Gastrocnemius medialis (tissue), 4 donors: ENCODE results near the gene ZNF506. TPM values are rescaled to one million over a fixed set of nuclear protein-coding genes. Genes with fewer than 3 reads are reported as not detected.

Experiments
- ATAC-seq, 2 donors: fragments of 150-250 bp; one replicate each; pipeline ENCODE4 v1.9.1; 2016
- DNase-seq, 2 donors: peaks; one replicate each; pipeline ENCODE4 v3.0.0-alpha.2; 2019
- H3K27ac ChIP-seq, 4 donors: fragments of 200-600 bp; sonication (generic); 1 replicate in 1 of 4; 2 replicates in 3 of 4; pipeline ENCODE4 v1.5.1; 2016 to 2018; ENCODE audit warnings: mild to moderate bottlenecking in 2 of 4, moderate library complexity in 1 of 4
- H3K27me3 ChIP-seq, 3 donors: fragments of 200-600 bp; sonication (generic) in 2 of 3; 1 replicate in 1 of 3; 2 replicates in 2 of 3; pipeline versions ENCODE4 v1.5.1 to v1.6.0; 2016 to 2019; ENCODE audit warnings: mild to moderate bottlenecking in 1 of 3, moderate library complexity in 1 of 3
- H3K36me3 ChIP-seq, 2 donors: fragments of 200-600 bp; sonication (generic) in 1 of 2; one replicate each; pipeline ENCODE4 v1.5.1; 2017 to 2018
- H3K4me1 ChIP-seq, 2 donors: fragments of 200-600 bp; sonication (generic) in 1 of 2; one replicate each; pipeline ENCODE4 v1.5.1; 2016 to 2017; ENCODE audit warnings: mild to moderate bottlenecking in 2 of 2
- H3K4me3 ChIP-seq, 4 donors: fragments of 200-600 bp; sonication (generic) in 3 of 4; 1 replicate in 1 of 4; 2 replicates in 3 of 4; pipeline ENCODE4 v1.5.1; 2016 to 2019; ENCODE audit warnings: mild to moderate bottlenecking in 2 of 4
- H3K9me3 ChIP-seq, 3 donors: fragments of 200-600 bp; sonication (generic) in 2 of 3; 1 replicate in 1 of 3; 2 replicates in 2 of 3; pipeline ENCODE4 v1.5.1; 2016 to 2019
- CTCF ChIP-seq, 5 experiments: fragments of 450-650 bp in 3 of 5; fragments of 200-600 bp in 2 of 5; sonication (generic) in 2 of 5; IDR thresholded peaks in 4 of 5; conservative IDR thresholded peaks in 1 of 5; 1 replicate in 4 of 5; 2 replicates in 1 of 5; pipeline ENCODE4 v1.5.1; 2016 to 2019; ENCODE audit warnings: antibody characterized with exemption in 5 of 5, mild to moderate bottlenecking in 3 of 5, moderate library complexity in 3 of 5
- POLR2A ChIP-seq, 2 donors: fragments of 450-650 bp; IDR thresholded peaks; one replicate each; pipeline ENCODE4 v1.6.1; 2017; ENCODE audit warnings: antibody characterized with exemption in 2 of 2, mild to moderate bottlenecking in 2 of 2, moderate library complexity in 2 of 2
- in situ Hi-C, 4 donors: fragments of 200-750 bp; cut with MboI; loops; one replicate each; pipeline versions ENCODE4 v1.15.0 to v1.8.0; 2017; ENCODE audit warnings: low sequenced_read_pairs in 4 of 4
- intact Hi-C: fragments of 100-400 bp; cut with DNase I; formaldehyde crosslinking; loops from one replicate; pipeline ENCODE4 v1.15.1; 2023; ENCODE audit warnings: low total_unique reads
- total RNA-seq, 4 donors: library from RNA; depleted of rRNA; stranded (reverse); fragments of >200 nt; gene quantifications; one replicate each; pipeline versions ENCODE4 v1.1.0 to v1.2.3, GENCODE V29; 2016

The ZNF506 gene
- total RNA-seq, 4 donors from 2014 or later = 6.3 to 18.7 (median 14.9) TPM

- DNase-seq (no peak), ATAC-seq (no peak)
- Histone ChIP-seq H3K27me3 (no peaks in the 10 kb centered on the region), H3K36me3 (no peaks in the 10 kb centered on the region), H3K9me3 (no peaks in the 10 kb centered on the region), H3K27ac (no peak overlapping the region), H3K4me1 (no peaks in the 10 kb centered on the region), H3K4me3 (no peak overlapping the region)
- intact Hi-C loops = no loop called here
- in situ Hi-C loops = no loop called here
- TF ChIP-seq POLR2A (IDR thresholded peaks at IDR 0.05) = no peak
- no peak for TF ChIP-seq CTCF (IDR thresholded peaks at IDR 0.05 in 4 of 5, conservative IDR thresholded peaks at IDR 0.05 in 1 of 5)
Observed at GRCh38 chr19:19752760-19753403, 68.7 kb downstream of the ZNF506 start.

GRCh38 chr19:19751846-19752245, 69.7 kb downstream of the ZNF506 start:
- Histone ChIP-seq H3K36me3 (no peaks in the 10 kb centered on the region), H3K9me3 (no peaks in the 10 kb centered on the region), H3K4me3 (no peak overlapping the region), H3K4me1 (no peaks in the 10 kb centered on the region), H3K27ac (no peak overlapping the region), H3K27me3 (no peaks in the 10 kb centered on the region)
- DNase-seq (no peak), ATAC-seq (no peak)
- TF ChIP-seq POLR2A (IDR thresholded peaks at IDR 0.05) (no peak), CTCF (IDR thresholded peaks at IDR 0.05 in 4 of 5, conservative IDR thresholded peaks at IDR 0.05 in 1 of 5) (no peak)
- in situ Hi-C loops (no loop called here), intact Hi-C loops (no loop called here)

GRCh38 chr19:19750842-19751790, 70.4 kb downstream of the ZNF506 start:
- Histone ChIP-seq H3K27me3 (no peaks in the 10 kb centered on the region), H3K4me1 (no peaks in the 10 kb centered on the region), H3K4me3 (no peak overlapping the region), H3K27ac (no peak overlapping the region), H3K9me3 (no peaks in the 10 kb centered on the region), H3K36me3 (no peaks in the 10 kb centered on the region)
- TF ChIP-seq CTCF (IDR thresholded peaks at IDR 0.05 in 4 of 5, conservative IDR thresholded peaks at IDR 0.05 in 1 of 5) = no peak
- TF ChIP-seq POLR2A (IDR thresholded peaks at IDR 0.05) = no peak
- DNase-seq (no peak), ATAC-seq (no peak)
- intact Hi-C loops (no loop called here), in situ Hi-C loops (no loop called here)

- H3K27ac ChIP-seq = no peak overlapping the region
Observed at GRCh38 chr19:19749908-19750841, 71.4 kb downstream of the ZNF506 start.

More at GRCh38 chr19:19749908-19750841, 71.4 kb downstream of the ZNF506 start:
- intact Hi-C loops (no loop called here), in situ Hi-C loops (no loop called here)
- no peak overlapping the region for H3K4me3 ChIP-seq
- no peaks in the 10 kb centered on the region for H3K4me1 ChIP-seq
- no peak for TF ChIP-seq CTCF (IDR thresholded peaks at IDR 0.05 in 4 of 5, conservative IDR thresholded peaks at IDR 0.05 in 1 of 5)
- no peak for TF ChIP-seq POLR2A (IDR thresholded peaks at IDR 0.05)
- H3K36me3 ChIP-seq = no peaks in the 10 kb centered on the region
- ATAC-seq (no peak), DNase-seq (no peak)
- no peaks in the 10 kb centered on the region for H3K9me3 ChIP-seq
- H3K27me3 ChIP-seq = no peaks in the 10 kb centered on the region
